Ovary (tissue), 3 donors: Measurements from ENCODE around the gene BIRC3.
A peak's percentile ranks its signal among the peaks of the same experiment; 100 is the strongest.

ENCODE experiments used
- POLR2A ChIP-seq: fragments of 450-650 bp; IDR thresholded peaks from one replicate; pipeline ENCODE4 v1.6.1; 2017; ENCODE audit warnings: antibody characterized with exemption, mild to moderate bottlenecking, moderate library complexity
- TF ChIP-seq, protein P1 (sequence below), 3 donors: fragments of 450-650 bp in 2 of 3; fragments of 200-600 bp in 1 of 3; IDR thresholded peaks; one replicate each; pipeline versions ENCODE4 v1.5.1 to v1.8.0; 2016 to 2022; ENCODE audit warnings: antibody characterized with exemption in 3 of 3, mild to moderate bottlenecking in 1 of 3
- donor health status: DM: no; HTN: no; CAD: no.

DNA sequence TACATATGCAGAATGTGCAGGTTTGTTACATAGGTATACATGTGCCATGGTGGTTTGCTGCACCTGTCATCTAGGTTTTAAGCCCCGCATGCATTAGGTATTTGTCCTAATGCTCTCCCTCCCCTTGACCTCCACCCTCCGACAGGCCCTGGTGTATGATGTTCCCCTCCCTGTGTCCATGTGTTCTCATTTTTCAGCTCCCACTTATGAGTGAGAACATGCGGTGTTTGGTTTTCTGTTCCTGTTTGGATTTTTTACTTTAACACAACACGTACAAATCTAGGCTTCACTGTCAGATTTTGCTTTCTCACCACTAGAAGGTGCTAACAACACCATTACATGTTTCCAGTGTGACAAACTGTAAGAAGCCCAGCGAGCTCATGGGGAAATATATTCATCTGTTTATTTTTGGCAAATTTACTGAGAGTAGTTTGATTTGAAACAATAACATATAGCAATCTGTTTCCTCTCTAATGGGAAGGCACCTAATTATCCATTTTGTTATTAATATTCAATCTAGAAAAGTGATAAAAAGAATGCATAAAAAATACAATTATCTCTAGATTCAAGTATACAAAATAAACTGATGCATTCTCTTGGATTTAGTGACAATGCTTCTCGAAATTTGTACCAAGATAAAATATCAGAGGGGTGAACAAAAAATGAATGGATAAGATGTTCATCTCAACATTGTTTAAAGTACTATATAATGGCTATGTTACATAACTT is 23.2 kb upstream of the BIRC3 start:
- TF ChIP-seq POLR2A, result no peak
- TF ChIP-seq, protein P1, sequence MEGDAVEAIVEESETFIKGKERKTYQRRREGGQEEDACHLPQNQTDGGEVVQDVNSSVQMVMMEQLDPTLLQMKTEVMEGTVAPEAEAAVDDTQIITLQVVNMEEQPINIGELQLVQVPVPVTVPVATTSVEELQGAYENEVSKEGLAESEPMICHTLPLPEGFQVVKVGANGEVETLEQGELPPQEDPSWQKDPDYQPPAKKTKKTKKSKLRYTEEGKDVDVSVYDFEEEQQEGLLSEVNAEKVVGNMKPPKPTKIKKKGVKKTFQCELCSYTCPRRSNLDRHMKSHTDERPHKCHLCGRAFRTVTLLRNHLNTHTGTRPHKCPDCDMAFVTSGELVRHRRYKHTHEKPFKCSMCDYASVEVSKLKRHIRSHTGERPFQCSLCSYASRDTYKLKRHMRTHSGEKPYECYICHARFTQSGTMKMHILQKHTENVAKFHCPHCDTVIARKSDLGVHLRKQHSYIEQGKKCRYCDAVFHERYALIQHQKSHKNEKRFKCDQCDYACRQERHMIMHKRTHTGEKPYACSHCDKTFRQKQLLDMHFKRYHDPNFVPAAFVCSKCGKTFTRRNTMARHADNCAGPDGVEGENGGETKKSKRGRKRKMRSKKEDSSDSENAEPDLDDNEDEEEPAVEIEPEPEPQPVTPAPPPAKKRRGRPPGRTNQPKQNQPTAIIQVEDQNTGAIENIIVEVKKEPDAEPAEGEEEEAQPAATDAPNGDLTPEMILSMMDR (IDR thresholded peaks at IDR 0.05), result peak; percentile 12 to 69 (median 58)
